Measurements from ENCODE around the gene S1PR3.

S1PR3 gene

DNA sequence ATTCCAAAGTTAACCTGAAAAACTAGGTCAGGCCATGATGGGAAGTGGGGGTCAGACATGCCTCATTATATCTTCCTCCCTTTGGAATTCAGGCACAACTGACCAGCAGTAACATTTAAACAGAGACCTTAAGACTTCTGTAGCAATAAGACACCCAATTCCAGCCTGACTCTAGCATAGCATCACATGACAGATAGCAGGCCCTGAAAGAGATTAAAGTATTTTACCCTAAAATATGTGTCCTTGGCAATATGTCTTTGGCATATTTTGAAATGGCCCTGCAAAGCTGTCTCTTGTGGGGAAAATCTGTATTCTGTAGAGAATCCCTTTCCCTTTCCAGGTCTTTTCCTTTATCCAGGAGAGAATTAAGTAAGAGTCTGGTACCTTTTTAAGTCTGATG lies 34.3 kb downstream of the S1PR3 start:
- Histone ChIP-seq H3K9me2 (replicated peaks; ENCODE audit: insufficient read depth, low read length) (no peaks in the 10 kb centered on the region), H3K9me3 (replicated peaks; ENCODE audit: insufficient read depth, low read length) (no peaks in the 10 kb centered on the region), H4K20me1 (ENCODE audit: insufficient read depth, low read length) (no peaks in the 10 kb centered on the region), H3K27me3 (replicated peaks; ENCODE audit: insufficient read depth, low read length) (no peaks in the 10 kb centered on the region), H2AFZ (ENCODE audit: low read length) (no peak overlapping the region), H3F3A (ENCODE audit: insufficient read depth, low read length) (no peaks in the 10 kb centered on the region), H3K4me2 (ENCODE audit: low read depth, low read length) (no peak overlapping the region), H3K9ac (ENCODE audit: low read length) (no peak overlapping the region), H3K27ac (ENCODE audit: low read length) (no peak overlapping the region), H3K4me1 (ENCODE audit: low read length) (no peaks in the 10 kb centered on the region), H3K4me3 (ENCODE audit: low read length) (no peak overlapping the region), H3K79me2 (ENCODE audit: low read length) (no peaks in the 10 kb centered on the region), H3K36me3 (replicated peaks; ENCODE audit: insufficient read depth, low read length) (no peaks in the 10 kb centered on the region)
- no peak for DNase-seq
- no peak for TF ChIP-seq CTCF (IDR thresholded peaks at IDR 0.05; ENCODE audit: low read length)
- no peak for TF ChIP-seq EZH2phosphoT487 (IDR thresholded peaks at IDR 0.05; ENCODE audit: low read length)
- TF ChIP-seq EZH2 (optimal IDR thresholded peaks at IDR 0.05; ENCODE audit: low read depth, low read length): no peak

GRCh38 chr9:89026876-89027275 lies 35.6 kb downstream of the S1PR3 start:
- Histone ChIP-seq H3K4me2 (ENCODE audit: low read depth, low read length) (no peak overlapping the region), H3K9me2 (replicated peaks; ENCODE audit: insufficient read depth, low read length) (no peaks in the 10 kb centered on the region), H3K79me2 (ENCODE audit: low read length) (no peaks in the 10 kb centered on the region), H4K20me1 (ENCODE audit: insufficient read depth, low read length) (no peaks in the 10 kb centered on the region), H2AFZ (ENCODE audit: low read length) (no peak overlapping the region), H3K27ac (ENCODE audit: low read length) (no peak overlapping the region), H3F3A (ENCODE audit: insufficient read depth, low read length) (no peaks in the 10 kb centered on the region), H3K9ac (ENCODE audit: low read length) (no peak overlapping the region), H3K27me3 (replicated peaks; ENCODE audit: insufficient read depth, low read length) (no peaks in the 10 kb centered on the region), H3K4me1 (ENCODE audit: low read length) (no peaks in the 10 kb centered on the region), H3K36me3 (replicated peaks; ENCODE audit: insufficient read depth, low read length) (no peaks in the 10 kb centered on the region), H3K9me3 (replicated peaks; ENCODE audit: insufficient read depth, low read length) (no peaks in the 10 kb centered on the region), H3K4me3 (ENCODE audit: low read length) (no peak overlapping the region)
- DNase-seq: no peak
- TF ChIP-seq EZH2phosphoT487 (IDR thresholded peaks at IDR 0.05; ENCODE audit: low read length): no peak
- TF ChIP-seq CTCF (IDR thresholded peaks at IDR 0.05; ENCODE audit: low read length): no peak
- no peak for TF ChIP-seq EZH2 (optimal IDR thresholded peaks at IDR 0.05; ENCODE audit: low read depth, low read length)

DNA sequence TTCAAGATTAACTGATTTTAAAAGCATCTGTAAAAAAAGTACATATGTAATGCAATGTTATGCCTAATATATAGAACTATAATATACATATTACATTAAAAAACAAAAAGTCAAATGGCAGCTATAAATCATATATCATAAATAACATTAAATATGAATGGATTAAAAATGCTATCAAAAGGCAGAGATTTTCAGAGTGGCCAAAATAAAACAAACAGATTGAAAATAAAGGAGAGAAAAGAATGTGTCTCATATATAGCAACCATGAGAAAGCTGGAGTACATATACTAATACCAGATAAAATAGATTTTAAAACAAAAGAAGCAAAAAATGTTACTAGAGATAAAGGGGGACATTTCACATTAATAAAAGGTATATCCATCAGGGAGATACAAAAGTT lies 38.5 kb downstream of the S1PR3 start:
- Histone ChIP-seq H3K4me1 (ENCODE audit: low read length) (no peaks in the 10 kb centered on the region), H3K36me3 (replicated peaks; ENCODE audit: insufficient read depth, low read length) (no peaks in the 10 kb centered on the region), H3K9me3 (replicated peaks; ENCODE audit: insufficient read depth, low read length) (no peaks in the 10 kb centered on the region), H3K27me3 (replicated peaks; ENCODE audit: insufficient read depth, low read length) (no peaks in the 10 kb centered on the region), H4K20me1 (ENCODE audit: insufficient read depth, low read length) (no peaks in the 10 kb centered on the region), H3K79me2 (ENCODE audit: low read length) (no peaks in the 10 kb centered on the region), H3F3A (ENCODE audit: insufficient read depth, low read length) (no peaks in the 10 kb centered on the region), H3K4me2 (ENCODE audit: low read depth, low read length) (no peak overlapping the region), H3K9ac (ENCODE audit: low read length) (no peak overlapping the region), H2AFZ (ENCODE audit: low read length) (no peak overlapping the region), H3K9me2 (replicated peaks; ENCODE audit: insufficient read depth, low read length) (no peaks in the 10 kb centered on the region), H3K4me3 (ENCODE audit: low read length) (no peak overlapping the region), H3K27ac (ENCODE audit: low read length) (no peak overlapping the region)
- DNase-seq: no peak
- TF ChIP-seq CTCF (IDR thresholded peaks at IDR 0.05; ENCODE audit: low read length) (no peak), EZH2 (optimal IDR thresholded peaks at IDR 0.05; ENCODE audit: low read depth, low read length) (no peak), EZH2phosphoT487 (IDR thresholded peaks at IDR 0.05; ENCODE audit: low read length) (no peak)
